NOMO-1 (cell line): Measurements from ENCODE around the gene ARID1B.

ENCODE experiments used
- DNase-seq, 2 experiments: peaks; one replicate each; lab custom pipeline; 2025; ENCODE audit not compliant: unreplicated experiment in 2 of 2; lab: John Stamatoyannopoulos, UW

The ARID1B gene

DNA sequence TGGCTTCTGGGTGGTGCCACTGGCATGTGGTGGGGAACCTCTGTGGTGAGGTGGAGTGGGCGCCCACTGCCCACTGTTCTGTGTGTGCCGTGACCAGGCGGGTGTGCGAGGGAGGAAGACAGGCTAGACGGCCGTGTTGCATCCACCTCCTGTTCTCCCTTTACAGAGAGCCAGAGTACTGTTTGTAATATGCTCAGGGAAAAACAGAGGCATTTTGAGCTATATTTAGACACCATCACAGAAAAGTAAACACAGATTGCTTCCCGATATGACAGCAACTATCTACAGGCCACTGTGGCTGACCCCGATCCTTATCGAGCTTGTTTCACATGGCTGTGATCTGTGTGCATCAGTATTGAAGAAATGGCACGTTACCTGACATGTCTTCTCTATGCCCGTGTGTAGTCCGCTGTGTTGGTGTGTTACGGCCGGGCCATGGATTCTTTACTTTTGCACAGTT, 45.6 kb downstream of the ARID1B start:
- no peak for DNase-seq

DNA sequence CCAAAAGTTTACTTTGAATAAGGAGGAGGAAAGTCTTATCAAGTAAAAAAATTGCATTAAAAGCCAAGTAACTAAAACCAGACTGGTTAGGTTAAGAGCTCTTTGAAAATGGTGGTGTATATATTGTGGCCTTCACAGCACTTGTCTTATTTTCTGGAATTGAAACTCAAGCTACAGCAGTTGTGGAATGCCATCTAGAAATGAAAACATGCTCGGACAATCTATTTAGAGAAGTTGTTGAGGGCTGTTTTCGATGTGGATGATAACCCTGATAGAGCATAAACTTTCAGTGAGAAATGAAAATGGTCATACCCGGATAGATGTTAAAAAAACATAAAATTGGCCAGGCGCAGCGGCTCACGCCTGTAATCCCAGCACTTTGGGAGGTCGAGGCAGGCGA, 47.0 kb downstream of the ARID1B start:
- DNase-seq, result no peak

DNA sequence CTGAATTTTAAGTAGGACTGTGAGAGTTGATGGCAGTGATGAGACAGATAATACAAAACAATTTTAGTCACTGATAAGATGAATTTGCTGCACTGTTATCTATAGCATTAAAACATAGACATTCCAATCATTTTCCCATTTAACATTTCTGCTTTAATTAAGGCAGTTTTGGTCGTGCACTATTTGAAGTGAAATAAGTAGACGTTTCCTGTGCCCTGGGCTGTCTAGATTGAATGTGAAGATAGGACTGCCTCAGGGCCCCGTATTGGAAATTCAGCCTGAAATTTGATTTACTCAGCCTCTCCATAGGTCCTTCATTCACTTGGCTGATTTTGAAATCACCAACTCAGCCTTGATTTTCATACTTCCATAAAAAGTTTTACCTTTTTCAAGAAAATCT, 48.3 kb downstream of the ARID1B start:
- DNase-seq, result no peak

DNA sequence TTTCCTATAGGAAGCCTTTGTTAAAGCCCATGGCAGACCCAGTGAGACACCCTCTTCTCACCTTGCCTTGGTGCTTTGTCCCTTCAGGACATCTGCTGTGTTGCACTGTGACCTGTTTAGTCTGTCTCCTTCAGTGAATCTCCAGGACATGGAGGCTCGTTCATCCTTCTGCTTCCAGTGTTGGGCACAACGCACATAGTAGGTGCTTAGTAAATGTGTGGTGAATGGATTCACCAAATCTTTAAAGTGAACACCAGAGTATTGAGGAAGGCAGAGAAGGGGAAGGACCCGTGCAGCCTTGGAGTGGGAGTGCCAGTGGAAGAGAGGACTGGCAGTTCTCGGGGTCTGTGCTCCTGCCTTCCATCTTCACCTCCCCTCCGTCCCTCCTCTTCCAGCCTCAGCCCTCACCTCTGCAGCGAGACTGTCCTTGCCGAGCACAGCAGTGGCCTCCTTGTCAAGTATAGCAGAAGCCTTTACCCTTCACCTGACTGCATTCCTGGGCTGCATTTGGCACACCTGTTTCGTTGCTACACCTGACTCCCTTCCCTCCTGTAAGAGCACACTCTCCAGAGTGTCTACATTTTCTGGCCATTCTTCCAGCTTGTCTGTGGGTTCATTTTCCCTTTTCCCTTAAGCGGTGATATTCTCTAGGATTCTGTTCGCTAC, 49.2 kb downstream of the ARID1B start:
- DNase-seq, result no peak

DNA sequence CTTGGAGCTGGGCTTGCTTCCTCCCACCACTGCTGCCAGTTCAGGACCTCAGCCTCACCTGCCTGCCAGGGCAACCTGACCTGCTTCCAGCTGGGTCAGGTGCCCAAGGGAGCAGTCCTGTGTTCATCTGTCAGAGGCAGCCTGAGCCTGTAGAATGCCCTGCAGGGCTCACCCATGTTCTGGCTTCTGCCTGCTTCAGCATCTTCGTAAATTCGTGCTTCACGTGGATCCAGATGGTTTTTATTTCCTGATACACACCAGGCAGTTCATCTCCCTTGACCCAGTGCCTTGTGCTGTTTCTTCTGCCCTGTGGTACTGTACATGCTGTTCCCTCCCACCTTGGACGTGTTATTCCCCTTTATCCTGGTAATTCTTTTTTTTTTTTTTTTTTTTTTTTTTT, 50.2 kb downstream of the ARID1B start:
- no peak for DNase-seq

DNA sequence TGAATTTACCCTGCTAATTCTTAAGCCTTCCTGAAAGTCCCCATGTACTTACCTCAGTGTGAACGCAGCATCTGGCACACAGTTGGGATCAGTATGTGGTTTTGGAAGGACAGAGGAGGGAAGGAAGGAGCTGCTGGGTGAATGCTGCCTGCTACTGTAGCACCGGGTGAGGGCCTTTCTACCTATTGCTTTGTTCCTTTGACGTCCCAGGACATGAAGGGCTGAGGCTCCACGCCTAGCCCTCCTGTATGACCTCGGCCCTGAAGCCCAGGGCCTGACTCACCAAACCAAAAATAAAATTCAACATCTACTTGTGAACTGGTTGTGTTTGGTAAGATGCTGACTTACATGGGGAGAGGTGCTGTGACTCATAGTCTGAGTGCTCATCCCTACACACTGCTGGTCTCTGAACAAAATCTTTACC, 51.1 kb downstream of the ARID1B start:
- no peak for DNase-seq

DNA sequence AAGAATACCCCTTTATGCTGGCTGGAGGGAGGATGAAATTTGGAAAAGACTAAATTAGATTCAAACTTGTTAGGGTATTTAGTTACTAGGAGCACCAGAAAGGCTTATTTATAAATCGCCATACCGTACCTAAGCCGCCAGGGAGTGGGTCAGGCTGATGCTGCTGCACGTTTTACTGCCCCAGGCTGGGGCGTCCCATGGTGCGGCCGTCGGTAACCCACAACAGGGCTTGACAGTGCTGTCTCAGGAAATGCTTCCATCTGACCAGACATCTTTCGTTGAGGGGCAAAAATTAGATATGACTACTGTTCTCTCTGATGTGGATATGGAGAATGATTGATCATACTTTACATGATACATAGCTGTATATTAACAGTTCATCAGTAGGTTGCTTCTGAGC, 52.9 kb downstream of the ARID1B start:
- no peak for DNase-seq

DNA sequence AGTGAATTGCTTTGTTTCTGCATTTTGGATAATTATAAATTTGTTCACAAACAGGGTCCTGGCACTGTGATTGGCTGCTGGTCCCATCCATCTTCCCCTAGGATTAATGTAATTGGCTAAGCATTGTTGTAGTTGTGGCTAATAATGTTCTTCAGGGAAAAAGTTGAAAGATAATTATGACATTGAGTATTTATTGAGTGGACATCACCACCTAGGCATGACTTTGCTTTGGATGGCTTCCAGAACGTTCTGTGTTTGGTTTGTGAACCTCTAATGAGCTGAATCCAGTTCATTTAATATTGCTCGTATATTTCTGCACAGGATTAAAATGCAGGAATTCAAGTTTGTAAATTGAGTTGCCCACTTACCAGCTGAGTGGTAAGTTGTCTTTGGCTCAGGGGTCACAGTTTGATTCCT, 55.1 kb downstream of the ARID1B start:
- no peak for DNase-seq

DNA sequence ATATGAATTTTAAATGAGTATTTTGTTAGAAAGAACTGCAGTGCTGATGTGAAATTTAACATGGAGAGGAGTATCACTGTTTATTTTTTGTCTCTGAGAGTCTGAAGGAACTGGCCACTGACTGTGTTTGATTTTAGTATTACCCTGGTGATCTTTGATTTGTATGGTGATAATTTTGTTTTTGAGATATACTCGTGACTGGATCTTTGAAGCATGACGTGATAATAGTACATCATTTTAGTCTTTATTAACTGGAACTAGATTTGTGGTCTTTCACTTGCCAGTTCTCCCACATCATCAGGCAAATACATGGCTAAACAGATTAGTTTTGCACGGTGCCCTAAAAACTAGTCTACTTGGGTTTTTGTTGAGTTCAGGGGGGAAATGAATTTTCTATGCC, 55.5 kb downstream of the ARID1B start:
- no peak for DNase-seq

DNA sequence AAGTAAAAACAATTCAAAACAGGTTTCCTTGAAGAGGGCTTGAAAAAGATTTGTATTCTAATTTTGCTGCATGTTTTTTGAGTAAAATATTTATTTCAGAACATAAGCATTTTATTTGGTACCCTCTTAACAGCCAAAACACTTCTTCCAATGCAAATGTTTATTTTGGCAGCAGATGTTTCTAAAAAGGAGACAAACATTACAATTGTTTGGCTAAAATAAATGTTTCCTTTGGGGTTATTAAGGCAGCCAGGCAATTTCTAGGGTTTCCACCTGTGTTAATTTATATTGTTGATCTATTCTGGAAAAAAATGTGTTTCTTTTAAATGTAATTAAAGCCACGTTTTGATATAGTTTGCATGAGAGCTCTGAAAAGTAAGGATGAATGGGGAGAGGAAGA, 56.6 kb downstream of the ARID1B start:
- no peak for DNase-seq

DNA sequence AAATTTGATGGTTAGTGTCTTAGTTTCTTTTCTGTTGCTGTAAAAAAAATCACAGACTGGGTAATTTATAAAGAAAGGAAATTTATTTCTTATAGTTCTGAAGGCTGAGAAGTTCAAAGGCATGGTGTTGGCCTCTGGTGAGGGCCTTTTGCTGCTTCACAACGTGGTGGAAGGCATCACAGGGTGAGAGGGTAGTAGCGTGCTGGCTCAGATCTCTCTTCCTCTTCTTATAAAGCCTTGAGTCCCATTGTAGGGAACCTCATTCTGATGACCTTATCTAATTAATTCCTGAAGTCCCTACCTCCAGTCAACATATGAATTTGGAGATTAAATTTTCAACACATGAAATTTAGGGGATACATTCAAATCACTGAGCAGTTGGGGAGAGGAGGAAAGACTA, 62.0 kb downstream of the ARID1B start:
- no peak for DNase-seq

DNA sequence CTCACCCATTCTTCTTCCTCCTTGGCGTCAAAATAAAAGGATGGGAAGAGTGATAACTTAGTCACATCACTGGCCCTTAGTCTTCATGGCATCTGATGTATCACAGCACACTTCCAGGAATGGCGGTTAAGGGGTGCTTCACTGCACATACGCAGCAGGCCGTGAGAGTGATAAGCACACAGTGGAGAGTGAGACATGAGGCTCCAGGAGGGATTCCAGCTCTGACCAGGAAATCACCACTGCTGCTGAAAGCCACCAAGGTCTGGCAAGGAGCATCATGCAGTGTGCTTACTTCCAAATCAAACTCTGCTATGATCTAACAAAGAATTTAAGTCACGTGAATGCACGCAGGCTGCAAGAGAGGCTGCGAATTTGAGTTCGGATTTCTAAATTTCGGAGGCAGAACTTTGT, 62.4 kb downstream of the ARID1B start:
- no peak for DNase-seq

DNA sequence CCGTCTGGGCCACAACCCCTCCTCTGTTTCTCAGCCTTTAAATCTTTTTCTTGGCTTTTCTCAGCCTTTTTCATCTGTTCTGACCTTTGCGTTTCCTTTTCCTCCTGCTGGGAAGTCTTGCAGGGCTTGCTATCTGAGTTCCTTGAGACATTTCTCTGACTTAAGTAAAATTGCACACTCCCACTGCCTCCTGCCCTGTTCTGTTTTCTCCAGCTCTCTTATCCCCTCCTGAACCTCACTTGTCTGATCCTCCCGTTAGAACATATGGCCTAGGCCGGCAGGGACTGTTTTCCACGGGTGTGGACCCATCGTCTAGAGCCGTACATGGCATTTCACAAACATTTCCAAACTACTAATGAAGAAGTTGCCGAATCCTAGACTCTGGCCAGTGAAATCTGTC, 63.0 kb downstream of the ARID1B start:
- DNase-seq, result no peak

DNA sequence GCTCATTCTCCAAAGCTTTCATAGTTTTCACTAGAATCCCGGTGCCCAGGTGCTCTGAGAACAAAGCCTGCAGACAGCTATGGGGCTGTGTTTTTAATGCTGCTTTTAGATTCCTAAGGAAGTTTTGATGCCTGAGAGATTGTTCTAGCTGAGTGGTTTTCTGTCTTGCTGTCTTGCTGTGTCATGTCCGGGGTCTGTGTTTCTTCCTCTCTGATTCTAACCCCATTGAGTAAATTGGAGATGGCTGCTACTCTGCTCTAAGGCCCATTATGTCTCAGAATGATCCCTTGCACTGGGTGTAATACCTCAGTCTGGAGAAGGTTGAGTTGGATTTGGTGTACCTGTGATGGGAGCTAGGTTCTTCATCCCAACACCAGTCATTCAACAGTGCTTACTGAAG, 63.4 kb downstream of the ARID1B start:
- no peak for DNase-seq

DNA sequence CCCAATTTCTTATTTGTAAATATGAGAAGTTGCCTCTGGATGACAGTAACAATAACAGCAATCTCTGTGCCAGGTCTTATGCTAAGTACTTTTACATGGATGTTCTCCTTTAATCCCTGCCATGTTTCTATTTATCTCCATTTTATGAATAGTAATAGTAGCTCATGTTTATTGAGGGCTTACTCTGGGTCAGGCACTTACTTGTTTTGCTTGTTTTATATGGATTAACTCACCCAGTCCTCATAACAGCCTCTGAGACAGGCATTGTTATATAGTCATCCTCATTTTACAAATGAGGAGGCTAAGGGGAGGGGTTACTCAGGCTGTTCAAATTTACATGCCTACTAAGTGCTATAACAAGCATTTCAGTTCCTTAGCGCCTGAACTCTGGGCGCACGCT, 64.3 kb downstream of the ARID1B start:
- no peak for DNase-seq

DNA sequence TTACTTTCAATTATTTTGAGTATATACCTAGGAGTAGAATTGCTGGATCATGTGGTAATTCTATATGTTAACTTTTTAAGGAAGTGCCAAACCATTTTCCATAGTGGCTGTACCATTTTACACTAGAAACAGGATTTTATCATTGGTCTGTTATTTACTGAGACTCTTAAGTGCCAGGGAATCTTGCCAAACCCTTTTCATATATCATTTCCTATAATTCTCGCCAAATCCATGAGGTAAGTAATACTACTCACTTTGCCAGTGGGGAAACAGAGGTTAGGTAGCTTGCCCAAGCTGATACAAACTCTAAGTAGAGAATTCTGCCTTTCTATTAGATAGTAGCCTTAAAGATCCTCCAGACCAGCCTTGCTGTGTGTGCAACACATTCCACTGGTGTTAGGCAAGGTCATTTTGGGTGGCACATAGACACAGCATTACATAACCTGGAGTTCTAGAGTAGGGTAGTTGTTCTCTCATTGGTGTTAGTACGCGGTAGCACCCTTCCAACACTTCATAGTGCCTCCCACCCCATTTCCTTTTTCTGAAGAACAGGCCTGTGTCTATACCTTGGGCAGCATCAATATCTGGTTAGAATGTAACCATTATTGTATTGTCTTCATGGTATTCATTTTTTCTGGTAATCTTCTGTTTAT, 65.5 kb downstream of the ARID1B start:
- DNase-seq, result no peak

DNA sequence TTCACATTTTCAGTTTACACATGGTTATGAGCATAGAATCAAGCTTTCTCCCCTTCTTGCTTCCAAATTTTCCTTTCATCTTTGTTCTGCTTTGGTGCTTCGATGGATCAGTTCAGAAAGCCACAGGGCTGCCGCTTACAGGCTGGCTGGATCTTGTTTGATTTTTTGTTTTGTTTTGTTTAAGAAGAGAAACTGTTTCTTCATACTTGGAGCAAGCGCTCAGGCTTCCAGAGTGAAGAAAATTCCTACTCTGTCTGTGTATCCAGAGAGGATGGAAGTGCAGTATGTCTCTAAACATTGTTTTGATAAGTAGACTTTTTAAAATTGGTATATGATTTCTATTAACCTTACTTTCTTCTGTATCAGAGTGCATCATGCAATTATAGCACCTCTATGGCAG, 66.9 kb downstream of the ARID1B start:
- no peak for DNase-seq

DNA sequence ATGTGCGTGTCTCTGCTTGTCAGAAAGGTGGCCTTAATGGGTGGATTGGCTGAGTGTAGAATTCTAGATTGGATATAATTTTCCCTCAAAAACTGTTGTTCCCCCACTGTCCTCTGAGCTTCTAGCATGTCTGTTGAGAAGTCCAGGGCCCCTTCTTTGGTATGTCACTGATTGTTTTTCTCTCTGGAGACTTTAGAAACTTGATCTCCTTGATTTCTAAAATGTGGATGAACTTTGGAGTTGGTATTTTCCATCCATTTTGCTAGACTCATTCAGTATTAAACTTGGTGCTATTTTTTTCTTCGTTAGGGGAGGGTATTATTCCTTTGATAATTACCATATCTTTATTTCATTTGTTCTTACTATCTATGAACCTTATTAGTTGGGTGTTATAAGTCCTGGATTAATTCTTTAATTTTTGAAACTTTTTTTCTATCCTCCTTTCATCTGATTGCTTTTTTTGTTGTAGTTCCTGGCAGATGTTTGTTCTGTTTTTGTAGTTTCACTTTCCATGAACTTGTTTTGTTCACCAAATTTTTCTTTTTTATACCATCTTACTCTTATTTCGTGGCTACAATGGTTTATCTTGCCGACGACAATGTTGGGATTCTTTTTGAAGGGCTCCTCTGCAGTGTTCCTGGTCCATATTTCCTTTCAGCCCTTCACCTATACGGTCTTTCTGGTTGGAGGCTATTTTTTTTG, 68.4 kb downstream of the ARID1B start:
- DNase-seq, result no peak

DNA sequence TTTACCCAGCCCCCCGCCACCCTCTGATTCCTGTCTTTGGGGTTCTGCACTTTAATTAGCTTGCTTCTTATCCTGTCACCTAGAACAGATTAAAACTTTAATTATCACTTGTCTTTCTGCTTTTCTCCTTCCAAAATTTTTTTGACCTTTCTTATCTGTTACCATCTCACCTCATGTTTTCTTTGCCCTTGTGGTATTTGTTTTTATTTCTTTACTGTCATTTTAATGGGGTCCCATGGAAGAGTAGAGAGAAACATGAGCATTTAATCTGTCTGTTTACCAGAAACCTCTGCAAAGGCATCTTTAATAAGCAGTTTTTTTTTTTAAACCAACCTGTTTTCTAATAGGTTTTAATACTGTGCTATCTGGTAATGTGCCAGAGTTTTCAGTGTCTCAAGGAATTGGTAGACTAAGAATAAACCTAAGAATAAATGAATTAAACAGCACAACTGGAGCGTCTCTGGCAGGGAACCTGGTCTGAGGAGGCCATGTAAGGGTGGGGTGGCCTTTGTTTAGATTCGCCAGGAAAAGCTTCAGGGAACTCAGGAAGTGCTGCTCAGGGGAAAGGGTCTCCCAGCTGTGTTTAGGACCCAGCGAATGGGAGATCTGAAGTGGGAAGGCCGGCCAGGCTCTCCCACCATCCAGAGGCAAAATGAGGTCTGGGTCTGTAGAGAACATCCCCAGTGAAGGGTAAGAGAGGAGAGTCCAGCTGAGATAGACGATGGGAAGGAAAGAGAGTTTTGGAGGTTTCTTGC, 69.8 kb downstream of the ARID1B start:
- no peak for DNase-seq

DNA sequence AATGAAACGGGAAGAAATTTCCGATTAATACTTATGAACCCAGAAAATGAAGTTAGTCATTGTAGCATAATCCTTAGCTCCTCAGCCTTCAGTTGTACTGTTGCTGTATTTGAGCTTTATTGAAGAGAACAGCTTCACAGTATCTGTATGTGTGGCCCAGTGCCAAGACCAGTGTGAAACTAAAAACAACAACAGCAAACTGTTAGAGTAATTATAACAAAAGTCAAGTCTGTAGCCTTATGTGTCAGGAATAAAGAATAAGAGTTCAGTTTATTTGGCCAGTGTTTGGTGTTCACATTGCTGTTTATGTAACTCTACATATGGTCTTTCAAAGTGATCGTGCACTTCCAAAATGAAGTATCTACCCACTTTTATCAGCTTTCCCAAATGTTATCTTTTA, 70.9 kb downstream of the ARID1B start:
- no peak for DNase-seq

DNA sequence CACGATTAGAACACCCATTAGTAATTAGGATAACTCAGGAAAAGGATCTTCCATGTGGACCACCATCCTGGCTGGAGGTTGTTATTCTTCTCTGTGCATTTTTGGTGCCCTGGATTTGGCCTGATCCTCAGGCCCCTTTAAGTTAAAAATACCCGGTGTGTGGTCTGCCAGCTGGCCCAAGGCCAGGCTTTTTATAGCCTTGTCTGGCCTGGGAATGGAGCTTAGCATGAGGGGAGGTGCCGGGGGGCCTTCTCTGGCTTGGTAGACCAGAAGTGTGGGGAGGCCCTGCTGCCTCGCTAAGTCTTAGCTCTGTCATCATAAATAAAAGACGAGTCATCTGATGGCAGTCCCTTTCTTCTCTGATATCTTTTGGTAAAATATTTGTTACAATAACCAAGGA, 71.4 kb downstream of the ARID1B start:
- no peak for DNase-seq
